Activated CD4-positive, alpha-beta T cell treated with anti-CD3 and anti-CD28 coated beads, Interleukin-2, Interleukin-6, amounts not matched to agents 100 ng/mL and 50 ng/mL, durations not matched to agents 16 hours and 8 hours (primary cell): ENCODE data around the gene SYPL2.
"Not testable (repeated sequence)": the region's sequence is repeated elsewhere in the genome, so short reads cannot be mapped to it uniquely, and the experiment has no call there.

Source experiments
- DNase-seq: peaks from one replicate; pipeline ENCODE4 v3.0.0-alpha.2; 2020

SYPL2 gene

DNA sequence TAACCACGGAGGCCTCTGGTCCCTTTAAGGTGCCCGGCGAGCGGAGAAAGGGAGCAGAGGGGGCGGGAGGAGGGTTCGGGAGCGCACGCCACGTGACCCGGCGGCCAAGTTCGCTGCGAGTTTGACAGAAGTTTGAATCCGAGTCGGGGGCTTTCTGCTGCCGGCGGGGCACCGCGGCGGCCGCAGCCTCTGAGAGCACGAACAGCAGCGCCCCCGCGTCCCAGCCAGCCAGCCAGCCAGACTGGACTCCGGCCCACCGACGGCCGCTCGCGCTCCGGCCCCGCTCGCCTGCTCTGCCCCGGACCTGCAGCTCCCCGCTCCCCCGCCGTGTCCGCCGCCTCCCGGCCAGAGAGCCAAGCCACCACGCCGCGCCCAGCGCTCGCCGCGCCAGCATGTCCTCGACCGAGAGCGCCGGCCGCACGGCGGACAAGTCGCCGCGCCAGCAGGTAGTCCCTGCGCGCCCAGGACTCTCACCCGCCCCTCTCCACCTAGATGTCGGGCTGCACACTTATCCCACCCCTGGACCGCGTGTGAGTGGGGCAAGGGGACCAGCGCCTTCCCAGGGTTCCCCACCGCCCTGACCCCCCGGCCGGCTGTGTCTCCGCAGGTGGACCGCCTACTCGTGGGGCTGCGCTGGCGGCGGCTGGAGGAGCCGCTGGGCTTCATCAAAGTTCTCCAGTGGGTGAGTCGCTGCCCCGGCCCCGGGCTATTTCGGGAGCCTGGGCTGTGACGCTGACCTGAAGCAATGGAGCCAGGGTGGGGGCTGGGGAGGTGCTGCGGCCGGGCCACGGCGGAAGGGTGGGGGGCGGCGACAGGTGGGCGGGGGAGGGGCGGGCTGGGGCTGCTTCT is at the start of gene SYPL2:
SYPL2 (plus strand) TSS at position 95 of the 849 bp plus-strand sequence; CDS start at position 393, 298 bp downstream.
- DNase-seq: no peak

DNA sequence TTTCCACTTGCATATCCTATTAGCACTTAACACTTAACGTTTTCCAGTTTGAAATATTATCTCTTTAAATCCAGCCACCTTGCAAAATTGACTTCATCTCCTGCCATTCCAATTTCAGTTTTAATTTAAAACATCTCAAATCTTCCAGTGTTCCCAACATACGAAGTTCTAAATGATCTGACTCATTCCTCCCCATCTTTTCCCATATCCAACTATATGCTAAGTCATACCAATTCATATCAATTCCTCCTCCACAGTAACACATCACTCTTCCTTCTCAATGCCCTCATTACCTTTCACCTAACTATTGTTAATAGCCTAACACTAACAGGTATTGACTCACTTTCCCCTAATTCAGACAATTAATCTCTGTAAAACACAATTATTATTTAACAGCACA is 42.8 kb upstream of the SYPL2 start:
- no peak for DNase-seq

DNA sequence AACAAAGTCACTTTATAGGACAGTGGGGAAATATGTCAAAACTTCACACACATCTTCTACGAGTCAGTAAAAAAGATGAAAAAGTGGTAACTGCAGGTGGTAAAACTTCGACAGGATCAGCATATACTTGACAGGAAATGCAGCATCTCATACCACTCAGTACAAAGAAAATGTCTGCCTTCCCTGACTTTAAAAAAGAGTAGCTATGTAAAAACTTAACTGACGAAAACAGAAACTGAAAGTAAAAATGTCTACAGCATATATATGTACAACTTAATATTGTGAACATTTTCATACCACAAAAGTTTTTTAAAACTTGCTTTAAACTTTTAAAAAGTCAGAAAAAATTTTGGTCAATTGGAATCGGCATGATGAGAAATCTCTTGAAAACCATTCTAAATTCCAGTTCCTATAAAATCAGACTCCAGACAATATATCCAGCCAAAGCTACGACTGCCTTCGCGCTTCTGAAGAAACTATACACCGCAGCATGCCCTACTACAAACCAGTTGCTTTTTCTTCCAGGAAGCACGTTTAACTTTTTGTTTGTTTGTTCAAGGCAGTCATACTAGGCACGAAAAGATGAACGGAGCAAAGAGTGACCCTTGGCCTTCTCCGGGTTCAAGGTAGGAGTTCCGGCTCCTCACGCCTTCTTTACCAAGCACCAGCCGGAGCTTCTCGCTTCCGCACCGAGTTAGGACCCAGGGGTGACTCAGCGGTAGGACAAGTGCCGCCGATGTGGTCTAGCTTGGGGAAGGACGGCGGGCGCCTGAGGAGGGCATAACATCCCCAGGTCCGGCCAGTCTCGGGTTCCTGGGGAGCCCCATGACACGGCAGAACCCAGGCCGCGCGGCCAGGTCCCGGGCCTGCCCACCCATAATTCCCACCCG is 40.7 kb upstream of the SYPL2 start:
- peak; percentile 73 for DNase-seq

DNA sequence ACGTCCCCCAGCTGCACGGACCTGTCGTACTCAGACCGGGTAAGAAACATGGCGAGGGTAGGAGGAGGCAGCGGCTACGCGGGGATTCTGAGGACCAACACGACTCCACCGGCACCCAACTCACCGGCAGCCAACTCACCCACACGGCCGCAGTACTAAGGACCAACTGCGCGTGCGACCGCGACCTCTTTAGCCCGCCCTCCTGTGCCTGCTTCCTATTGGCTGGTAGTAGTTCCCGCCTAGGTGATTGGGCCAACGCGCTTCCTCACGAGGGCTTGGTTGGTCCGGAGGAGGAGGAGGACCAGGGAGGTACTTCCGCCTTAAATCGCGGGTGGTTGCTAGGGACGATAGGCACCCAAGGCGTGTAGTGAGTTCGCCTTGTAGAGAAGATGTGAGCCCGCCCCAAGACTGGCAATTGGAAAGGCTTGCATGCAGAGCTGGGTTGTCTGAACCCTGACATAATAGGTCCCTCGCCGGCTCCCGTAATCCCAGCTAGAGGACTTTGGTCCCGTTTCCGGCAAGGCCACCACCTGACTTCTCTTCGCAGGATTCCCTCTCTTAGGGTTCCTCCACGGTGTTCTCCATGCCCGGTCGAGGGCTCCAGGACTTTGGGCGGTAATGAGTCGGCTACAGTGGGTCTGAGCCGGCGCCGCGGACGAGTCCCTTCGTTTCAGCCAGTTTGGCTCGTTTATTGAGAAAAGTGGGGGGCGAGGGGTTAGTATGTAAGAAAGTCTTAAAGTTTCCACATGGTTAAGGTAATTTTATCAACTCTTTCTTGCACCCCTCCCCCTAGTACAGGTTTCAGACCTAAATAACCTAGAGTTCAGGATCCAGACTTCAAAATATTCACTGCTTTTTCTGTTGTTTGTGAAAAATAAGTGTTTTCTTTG is 39.8 kb upstream of the SYPL2 start, which contains the start of gene PSMA5:
PSMA5 (minus strand) TSS at position 168 of the 890 bp plus-strand sequence; CDS start at position 50, 118 bp downstream.
- peak; percentile 98 for DNase-seq

DNA sequence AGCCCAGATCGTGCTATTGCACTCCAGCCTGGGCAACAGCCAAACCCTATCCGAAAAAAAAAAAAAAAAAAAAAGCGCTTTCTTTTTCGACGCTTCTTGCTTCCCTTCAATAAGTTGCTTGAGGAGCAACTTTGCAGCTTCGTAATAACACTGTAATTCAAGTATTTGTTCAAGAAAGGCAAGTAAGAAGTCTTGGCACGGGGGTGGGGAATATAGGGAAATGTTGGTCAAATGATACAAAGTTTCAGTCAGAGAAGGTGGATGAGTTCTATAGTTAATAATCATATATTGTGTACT is 39.2 kb upstream of the SYPL2 start:
- DNase-seq: no peak

DNA sequence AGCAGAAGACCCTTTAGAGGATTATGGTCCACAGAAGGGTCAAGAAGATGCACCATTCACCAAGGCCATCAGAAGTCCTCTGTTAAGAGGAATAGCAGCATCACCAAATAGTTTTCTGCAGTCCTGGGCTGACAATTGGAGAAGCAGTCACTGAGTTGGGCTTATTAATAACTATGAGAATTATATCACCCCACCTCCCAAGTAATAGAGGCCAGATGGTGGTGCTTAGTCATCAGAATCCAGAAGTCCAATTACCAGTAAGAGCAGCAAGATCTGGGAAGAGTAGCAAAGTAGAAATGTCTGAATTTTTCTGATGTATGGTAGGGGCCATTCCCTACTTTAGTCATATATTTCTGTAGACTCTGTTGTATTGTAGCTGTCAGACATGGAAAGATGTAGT is 34.0 kb upstream of the SYPL2 start:
- DNase-seq: no peak

DNA sequence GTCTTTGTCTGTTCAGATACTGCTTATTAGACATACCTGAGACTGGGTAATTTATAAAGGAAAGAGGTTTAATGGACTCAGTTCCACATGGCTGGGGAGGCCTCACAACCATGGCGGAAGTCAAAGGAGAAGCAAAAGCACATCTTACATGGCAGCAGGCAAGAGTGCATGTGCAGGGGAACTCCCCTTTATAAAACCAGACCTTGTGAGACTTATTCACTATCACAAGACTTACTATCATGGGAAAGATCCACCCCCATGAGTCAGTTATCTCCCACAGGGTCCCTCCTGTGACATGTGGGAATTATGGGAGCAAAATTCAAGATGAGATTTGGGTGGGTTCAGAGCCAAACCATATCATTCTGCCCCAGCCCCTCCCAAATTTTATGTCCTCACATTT is 33.0 kb upstream of the SYPL2 start:
- no peak for DNase-seq

DNA sequence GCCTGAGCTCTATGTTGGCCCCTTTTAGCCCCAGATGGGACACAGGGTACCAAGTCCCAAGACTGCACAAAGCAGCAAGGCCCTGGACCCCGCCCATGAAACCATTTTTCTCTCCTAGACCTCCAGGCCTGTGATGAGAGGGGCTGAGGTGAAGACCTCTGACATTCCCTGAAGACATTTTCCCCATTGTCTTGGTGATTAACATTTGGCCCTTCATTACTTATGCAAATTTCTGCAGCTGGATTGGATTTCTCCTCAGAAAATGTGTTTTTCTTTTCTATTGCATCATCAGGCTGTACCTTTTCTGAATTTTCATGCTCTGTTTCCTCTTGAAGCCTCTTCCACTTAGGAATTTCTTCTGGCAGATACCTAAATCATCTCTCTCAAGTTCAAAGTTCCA is 31.9 kb upstream of the SYPL2 start:
- no peak for DNase-seq

DNA sequence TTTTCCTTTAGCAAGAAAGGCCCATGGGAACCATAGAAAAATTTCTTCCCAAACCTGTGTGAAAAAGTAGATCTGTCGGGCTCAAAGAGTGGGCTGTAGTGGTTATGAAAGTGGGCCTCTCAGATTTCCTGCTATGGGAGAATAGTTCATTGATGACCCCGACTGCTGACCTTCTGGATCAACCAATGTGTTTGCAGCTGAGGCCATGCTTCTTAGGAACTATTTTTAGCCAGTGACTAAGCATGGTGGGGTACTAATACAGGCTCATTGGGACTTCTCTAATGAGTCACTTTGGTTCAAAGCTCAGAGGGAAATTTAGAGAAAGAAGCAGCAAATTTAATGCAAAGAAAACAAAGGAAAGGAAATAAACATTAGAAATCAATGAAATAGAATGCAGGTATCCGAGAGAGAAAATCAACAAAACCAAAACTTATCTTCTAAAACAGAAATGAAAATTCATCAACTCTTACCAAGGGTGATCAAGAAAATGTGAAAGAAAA is 27.5 kb upstream of the SYPL2 start:
- no peak for DNase-seq

DNA sequence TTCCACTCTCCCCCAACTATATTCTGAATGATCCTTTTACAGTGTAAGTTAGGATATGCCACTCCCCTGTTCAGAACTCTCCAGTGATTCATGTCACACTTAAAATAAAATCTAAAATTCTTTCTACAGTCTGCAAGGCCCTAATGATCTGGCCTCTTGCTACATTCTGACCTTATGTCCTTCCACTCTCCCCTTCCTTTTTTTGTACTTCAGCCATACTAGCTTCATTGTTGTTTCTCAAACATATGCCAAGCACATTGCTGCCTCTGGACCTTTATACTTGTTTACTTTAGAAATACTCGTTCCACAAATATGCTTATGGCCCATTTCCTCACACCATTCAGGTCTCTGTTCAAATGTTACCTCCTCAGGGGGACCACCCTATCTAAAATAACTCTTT is 25.3 kb upstream of the SYPL2 start:
- DNase-seq: no peak

DNA sequence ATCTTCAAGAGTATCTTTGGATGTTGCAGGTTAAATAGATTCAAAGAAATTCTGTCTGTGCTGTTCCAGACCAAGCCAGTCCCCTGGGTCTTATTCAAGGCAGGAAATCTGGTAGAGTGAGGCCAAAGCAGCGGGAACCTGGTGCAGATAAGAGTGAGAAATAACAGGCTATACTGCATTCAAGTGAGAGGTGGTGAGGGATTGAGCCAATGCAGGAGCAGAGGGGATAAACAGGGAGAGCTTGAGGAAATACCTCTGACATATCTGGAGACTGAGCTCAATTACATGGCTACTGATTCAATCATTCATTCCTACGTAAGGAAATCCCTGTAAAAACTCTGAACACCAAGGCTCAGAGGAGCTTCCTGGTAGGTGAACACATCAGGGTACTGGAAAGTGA is 22.9 kb upstream of the SYPL2 start:
- DNase-seq: no peak

DNA sequence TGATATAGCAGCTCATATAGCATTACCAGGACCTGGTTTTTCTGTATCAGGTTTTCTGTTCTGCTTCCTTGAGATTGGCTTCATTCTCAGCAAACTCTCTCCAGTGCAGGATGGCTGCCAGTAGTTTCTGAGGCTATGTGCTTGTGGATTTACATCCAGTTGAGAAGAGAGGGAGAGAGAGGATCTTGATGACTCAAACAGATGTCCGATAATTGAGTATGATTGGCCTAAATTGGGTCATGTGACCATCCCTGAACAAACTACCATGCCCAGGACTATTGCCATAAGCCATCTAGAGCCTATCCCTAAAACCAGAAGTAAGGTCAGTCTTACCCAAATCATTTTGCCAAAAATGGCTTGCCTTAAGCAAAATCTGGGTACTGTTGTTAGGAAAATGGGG is 22.0 kb upstream of the SYPL2 start:
- DNase-seq: no peak

DNA sequence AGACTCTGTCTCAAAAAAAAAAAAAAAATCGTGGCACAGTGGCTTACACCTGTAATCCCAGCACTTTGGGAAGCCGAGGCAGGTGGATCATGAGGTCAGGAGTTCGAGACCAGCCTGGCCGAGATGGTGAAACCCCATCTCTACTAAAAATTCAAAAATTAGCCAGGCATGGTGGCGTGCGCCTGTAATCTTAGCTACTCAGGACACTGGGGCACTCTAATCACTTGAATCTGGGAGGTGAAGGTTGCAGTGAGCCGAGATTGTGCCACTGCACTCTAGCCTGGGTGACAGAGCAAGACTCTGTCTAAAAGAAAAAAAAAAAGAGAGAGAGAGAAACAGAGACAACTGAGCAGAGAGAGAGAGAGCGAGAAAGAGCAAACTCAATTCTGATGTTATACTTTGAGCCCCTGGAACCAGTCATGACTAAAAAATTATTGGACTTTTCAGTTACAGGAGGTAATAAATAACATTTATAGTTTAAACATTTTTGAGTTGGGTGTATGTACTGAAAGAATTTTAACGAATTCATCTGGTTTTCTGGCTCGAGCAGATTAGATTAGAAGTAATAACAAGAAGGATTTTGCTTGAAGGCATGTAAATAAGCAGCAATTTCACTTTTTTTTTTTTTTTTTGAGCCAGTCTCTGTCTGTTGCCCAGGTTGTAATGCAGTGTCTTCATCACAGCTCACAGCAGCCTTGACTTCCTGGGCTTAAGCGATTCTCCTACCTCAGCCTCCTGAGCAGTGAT is 20.2 kb upstream of the SYPL2 start:
- not testable (repeated sequence) for DNase-seq

DNA sequence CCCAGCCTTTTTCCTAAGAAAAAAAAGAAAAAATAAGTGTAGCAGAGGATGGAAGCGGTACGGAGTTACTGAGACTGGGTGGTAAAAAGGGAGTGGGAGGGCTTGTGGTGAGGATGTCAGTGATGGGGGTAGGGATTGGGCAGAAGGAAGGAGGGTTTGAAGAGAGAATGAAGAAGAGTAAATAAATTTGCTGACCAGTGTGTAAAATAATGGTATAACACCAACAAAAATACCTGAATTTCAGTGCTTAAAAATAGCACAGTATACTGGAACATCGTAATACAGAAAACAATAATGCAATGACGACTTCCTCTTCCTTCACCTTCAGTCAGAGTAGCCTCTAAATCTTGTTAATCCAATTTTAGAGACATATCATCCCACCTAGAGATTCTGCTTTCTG is 18.8 kb upstream of the SYPL2 start:
- no peak for DNase-seq

DNA sequence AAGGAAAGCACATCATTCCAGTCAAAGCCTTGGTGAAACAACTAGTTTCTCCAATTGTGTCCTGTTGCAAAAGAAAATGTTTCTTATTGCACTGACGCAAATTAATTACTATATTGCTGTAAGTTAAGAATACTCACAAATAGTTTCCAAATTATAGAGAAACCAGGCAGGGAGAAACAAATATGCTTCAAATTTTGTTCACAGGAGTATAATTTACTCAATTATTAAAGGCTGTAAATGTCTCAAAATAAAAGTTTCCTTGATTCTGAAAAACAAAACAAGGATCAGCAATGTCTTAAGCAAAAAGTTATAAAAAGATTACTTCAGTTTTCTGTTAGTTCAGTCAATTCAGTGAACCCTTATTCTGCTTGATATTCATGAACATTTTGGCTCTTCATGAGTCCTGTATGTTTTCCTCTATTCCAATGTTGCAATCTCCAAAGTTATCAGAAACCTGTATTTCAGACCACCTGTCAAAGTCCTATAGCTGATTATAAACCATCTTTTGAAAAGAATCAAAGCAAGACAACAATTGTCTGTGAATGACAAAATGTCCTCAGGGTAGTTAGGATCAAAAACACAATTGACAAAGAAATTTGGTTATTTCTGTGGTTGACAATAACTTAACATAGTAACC is 11.7 kb upstream of the SYPL2 start:
- no peak for DNase-seq

DNA sequence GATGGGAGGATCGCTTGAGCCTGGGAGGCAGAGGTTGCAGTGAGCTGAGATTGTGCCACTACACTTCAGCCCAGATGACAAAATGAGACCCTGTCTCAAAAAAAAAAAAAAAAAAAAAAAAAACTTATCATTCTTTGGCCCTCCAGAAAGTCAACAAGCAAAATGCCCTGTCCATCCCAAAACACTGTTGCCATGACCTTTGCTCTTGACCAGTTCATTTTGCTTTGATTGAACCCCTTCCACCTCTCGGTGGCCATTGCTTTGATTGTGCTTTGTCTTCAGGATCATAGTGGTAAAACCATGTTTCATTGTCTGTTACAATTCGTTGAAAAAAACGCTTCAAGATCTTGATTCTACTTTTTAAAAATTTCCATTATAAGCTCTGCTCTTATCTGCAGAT is 8.5 kb upstream of the SYPL2 start:
- no peak for DNase-seq

DNA sequence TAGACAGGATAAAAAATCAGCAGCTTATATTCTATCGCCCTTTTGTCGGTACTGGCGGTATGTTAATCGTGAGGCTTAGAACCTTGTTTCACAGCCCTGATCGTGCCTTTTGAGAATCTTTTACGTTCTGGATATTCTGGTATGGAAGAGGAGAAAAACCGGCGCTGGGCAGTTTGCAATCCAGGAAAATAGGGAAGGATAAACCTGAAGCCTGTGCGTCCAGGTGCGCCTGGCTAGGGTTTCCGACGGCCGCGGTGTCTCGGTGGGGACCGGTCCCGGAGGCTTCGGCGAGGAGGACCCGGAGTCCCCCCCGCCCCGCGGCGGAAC is 258 bp upstream of the SYPL2 start:
- DNase-seq: no peak

DNA sequence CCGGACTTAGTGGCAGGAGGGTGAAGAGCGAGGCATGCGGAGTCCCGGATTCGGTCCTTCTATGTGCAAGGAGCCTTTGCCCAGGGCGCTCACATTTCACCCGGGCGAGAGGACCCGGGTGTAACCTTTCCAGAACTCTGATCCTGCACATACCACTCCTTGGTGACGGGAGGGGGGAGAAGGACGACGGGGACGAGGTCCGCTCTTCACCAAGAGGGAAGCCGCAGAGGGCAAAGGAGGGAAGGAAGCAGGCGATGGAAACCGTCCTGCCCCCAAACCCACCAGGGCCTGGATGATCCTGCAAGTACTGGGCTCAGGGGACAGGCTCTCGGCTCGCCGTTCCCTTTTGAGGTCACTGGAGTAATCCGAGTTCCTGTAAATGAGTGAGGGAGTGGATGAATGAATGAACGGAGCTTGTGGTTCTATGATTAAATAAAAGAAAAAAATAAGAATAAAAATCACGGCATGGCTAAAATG is 993 bp downstream of the SYPL2 start:
- no peak for DNase-seq

DNA sequence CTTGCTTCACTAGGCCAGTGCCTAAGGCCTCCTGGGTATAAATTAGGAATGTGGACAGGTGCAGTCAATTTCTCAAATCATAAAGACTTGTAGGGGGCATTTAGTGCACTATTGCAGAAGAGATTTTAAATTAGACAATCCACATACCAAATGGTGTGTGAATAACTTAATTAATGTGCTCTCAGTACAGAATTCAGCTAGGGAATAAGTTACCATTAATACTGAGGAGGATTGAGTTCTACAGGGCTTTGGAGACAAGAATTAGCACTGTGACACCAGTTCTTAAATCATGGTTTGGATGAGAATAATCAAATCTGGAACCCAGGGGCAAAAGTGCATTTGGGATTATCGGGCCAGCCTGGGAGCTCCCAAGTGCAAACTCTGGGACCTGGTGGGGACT is 1.7 kb downstream of the SYPL2 start:
- no peak for DNase-seq

DNA sequence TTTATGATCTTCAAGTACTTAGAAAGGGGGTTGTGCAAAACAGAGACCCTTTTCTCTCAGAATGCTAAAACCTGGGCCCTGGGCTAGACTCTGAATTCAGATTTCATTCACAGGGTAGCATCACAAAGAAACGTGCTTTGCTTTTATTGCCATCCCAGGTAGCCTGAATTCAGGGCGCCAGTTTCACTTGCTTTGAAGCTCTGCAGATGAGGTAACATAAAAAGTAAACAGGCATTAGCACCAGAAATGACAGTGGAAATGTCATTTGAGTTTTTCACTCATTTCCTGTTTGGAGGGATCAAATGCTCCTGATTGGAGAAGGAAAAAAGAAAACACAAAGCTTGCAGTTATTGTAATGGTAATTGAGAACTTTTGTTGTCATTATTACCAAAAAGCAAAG is 2.6 kb downstream of the SYPL2 start:
- DNase-seq: no peak

DNA sequence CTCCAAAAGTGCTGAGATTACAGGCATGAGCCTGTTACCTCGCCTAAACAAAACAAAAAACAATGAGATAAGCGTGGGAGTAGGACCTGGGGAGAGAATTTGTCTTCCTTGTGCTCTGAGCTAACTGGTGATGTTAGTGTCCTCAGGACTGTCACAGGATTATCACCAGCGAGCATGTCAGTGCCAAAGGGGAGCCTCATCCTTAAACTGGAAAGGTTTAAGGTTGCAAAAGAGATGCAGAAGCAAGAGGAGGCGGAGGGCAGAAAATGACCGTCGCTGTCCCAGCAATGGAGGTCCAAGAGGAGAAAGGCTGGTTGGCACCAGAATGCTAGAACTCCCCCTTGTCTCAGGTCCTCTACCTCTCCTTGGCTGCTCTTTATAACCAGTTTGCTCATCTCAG is 3.9 kb downstream of the SYPL2 start:
- DNase-seq: no peak

DNA sequence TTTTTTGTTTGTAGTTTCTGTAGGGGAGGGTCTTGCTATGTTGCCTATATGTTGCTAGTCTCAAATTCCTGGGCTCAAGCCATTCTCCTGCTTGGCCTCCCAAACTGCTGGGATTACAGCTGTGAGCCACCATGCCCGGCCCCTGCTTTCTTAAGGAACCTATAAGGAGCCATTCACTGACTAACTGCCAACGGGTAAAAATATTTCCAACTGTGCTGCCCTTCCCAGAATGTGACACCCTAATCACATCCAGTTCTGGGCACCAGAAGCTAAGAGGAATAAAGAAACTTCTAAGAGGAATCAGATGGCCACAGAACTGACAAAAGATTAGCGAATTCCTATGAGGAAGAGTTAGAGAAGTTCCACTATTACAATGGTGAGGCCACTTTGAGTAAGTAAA is 6.4 kb downstream of the SYPL2 start:
- DNase-seq: no peak
